T-cell (primary cell): Measurements from ENCODE around the gene DAPK3. TPM values are rescaled to one million over a fixed set of nuclear protein-coding genes. Genes with fewer than 3 reads are reported as not detected.
"Not testable (repeated sequence)": the region's sequence is repeated elsewhere in the genome, so short reads cannot be mapped to it uniquely, and the experiment has no call there.

Experiments used
- ATAC-seq, 4 experiments: fragments of 200-7000 bp in 3 of 4; fragments of 150-1000 bp in 1 of 4; cut with Tn5 transposase; replicated peaks in 1 of 4; 1 replicate in 3 of 4; 2 replicates in 1 of 4; pipeline ENCODE4 v1.10.0; 2021; ENCODE audit warnings: moderate library complexity in 3 of 4, mild to moderate bottlenecking in 2 of 4, moderate number of reproducible peaks in 1 of 4
- CTCF ChIA-PET, 2 donors: fragments of 300-600 bp; sonication (Branson Sonifier 250); formaldehyde crosslinking; loops; one replicate each; lab custom pipeline; 2022; ENCODE audit warnings: antibody characterized with exemption in 2 of 2; lab: Charles Lee
- POLR2A ChIA-PET, 2 donors: fragments of 300-600 bp; sonication (Branson Sonifier 250); formaldehyde crosslinking; loops; one replicate each; lab custom pipeline; 2022; ENCODE audit warnings: antibody characterized with exemption in 2 of 2; lab: Charles Lee
- DNase-seq, 35 experiments: peaks; one replicate each; pipeline versions ENCODE4 v3.0.0 to v3.0.0-alpha.2; 2013 to 2023
- H3K27ac ChIP-seq: one replicate; pipeline ENCODE4 v1.5.1; 2013; ENCODE audit warnings: low read length
- H3K27me3 ChIP-seq, 2 experiments: replicated peaks in 1 of 2; 1 replicate in 1 of 2; 2 replicates in 1 of 2; pipeline versions ENCODE4 v1.6.1 to v1.7.0; 2013; ENCODE audit warnings: low read length in 1 of 2, mixed read lengths in 1 of 2; ENCODE audit not compliant: control insufficient read depth in 2 of 2, insufficient read depth in 2 of 2; ENCODE audit errors: extremely low read depth in 1 of 2
- H3K36me3 ChIP-seq, 2 donors: 1 replicate in 1 of 2; 2 replicates in 1 of 2; pipeline versions ENCODE4 v1.6.1 to v1.7.0; 2013; ENCODE audit warnings: low read length in 1 of 2; ENCODE audit not compliant: control insufficient read depth in 2 of 2, insufficient read depth in 1 of 2; ENCODE audit errors: extremely low read depth in 1 of 2
- H3K4me1 ChIP-seq, 2 experiments: 1 replicate in 1 of 2; 2 replicates in 1 of 2; pipeline versions ENCODE4 v1.6.1 to v1.7.0; 2013; ENCODE audit warnings: low read length in 2 of 2, mixed read lengths in 1 of 2; ENCODE audit not compliant: insufficient read depth in 2 of 2, control insufficient read depth in 1 of 2; ENCODE audit errors: extremely low read depth in 1 of 2
- H3K4me3 ChIP-seq, 2 donors: 1 replicate in 1 of 2; 2 replicates in 1 of 2; pipeline versions ENCODE4 v1.5.1 to v1.7.0; 2013; ENCODE audit warnings: mild to moderate bottlenecking in 2 of 2, low read length in 1 of 2, moderate library complexity in 1 of 2; ENCODE audit not compliant: control insufficient read depth in 1 of 2; ENCODE audit errors: extremely low read depth in 1 of 2
- H3K9me3 ChIP-seq: 2 replicates; pipeline ENCODE4 v1.7.0; 2013
- H3K27ac Mint-ChIP-seq, 2 donors: one replicate each; pipeline ENCODE4 v1.8.0; 2020 to 2021; ENCODE audit warnings: mild to moderate bottlenecking in 2 of 2, mixed read lengths in 2 of 2
- H3K27me3 Mint-ChIP-seq, 2 donors: one replicate each; pipeline ENCODE4 v1.8.0; 2021 to 2022; ENCODE audit warnings: mixed read lengths in 2 of 2
- H3K36me3 Mint-ChIP-seq: one replicate; pipeline ENCODE4 v1.8.0; 2021; ENCODE audit warnings: mixed read lengths
- H3K4me1 Mint-ChIP-seq, 3 donors: one replicate each; pipeline ENCODE4 v1.8.0; 2020 to 2022; ENCODE audit warnings: mixed read lengths in 3 of 3, mild to moderate bottlenecking in 1 of 3
- H3K4me3 Mint-ChIP-seq, 3 donors: one replicate each; pipeline ENCODE4 v1.8.0; 2020 to 2022; ENCODE audit warnings: mild to moderate bottlenecking in 3 of 3, mixed read lengths in 3 of 3, moderate library complexity in 3 of 3
- H3K9me3 Mint-ChIP-seq, 3 donors: one replicate each; pipeline ENCODE4 v1.8.0; 2020 to 2022; ENCODE audit warnings: mixed read lengths in 3 of 3
- WGBS: methylation state at CpG from one replicate; pipeline ENCODE4 v1.1.5; 2013; ENCODE audit warnings: missing lambda C conversion rate; ENCODE audit not compliant: insufficient coverage; 5-methylcytosine and 5-hydroxymethylcytosine counted together
- total RNA-seq, 35 experiments: library from RNA in 6 of 35; stranded (reverse) in 6 of 35; fragments of 120-200 nt in 1 of 35; gene quantifications; one replicate each; pipeline versions ENCODE4 v1.2.1 to v1.2.4 and lab custom pipeline; 2013 to 2026

Gene DAPK3
- total RNA-seq, 5 donors from 2014 or later (not counting 1 experiment from before 2014, with no cell fraction given), result 30.3 to 51.2 (median 44.9) TPM

- POLR2A ChIA-PET, result no interaction called here
- H3K36me3 Mint-ChIP-seq, result peaks cover 23% of the 10 kb centered on the region
- H3K27ac ChIP-seq, result no peak overlapping the region
Observed at GRCh38 chr19:3961007-3961406, 9.9 kb downstream of the DAPK3 start.

GRCh38 chr19:3959766-3960131 lies 11.2 kb downstream of the DAPK3 start:
- Histone ChIP-seq H3K4me3 (no peak overlapping the region), H3K36me3 (peaks cover 15 to 56% of the 10 kb centered on the region in 2 donors), H3K4me1 (no peaks in the 10 kb centered on the region), H3K9me3 (no peaks in the 10 kb centered on the region), H3K27ac (no peak overlapping the region), H3K27me3 (no peaks in the 10 kb centered on the region)
- no peaks in the 10 kb centered on the region for H3K9me3 Mint-ChIP-seq
- H3K36me3 Mint-ChIP-seq, result peaks cover 20% of the 10 kb centered on the region
- no peaks in the 10 kb centered on the region for H3K27me3 Mint-ChIP-seq
- ChIA-PET CTCF (no interaction called here), POLR2A (no interaction called here)
- no peak for ATAC-seq
- no peak for DNase-seq
- 94% methylated on average over 15 of the region's 15 CpGs for WGBS
- no peak overlapping the region for H3K27ac Mint-ChIP-seq
- H3K4me1 Mint-ChIP-seq, result no peaks in the 10 kb centered on the region
- no peak overlapping the region for H3K4me3 Mint-ChIP-seq

More at GRCh38 chr19:3961007-3961406, 9.9 kb downstream of the DAPK3 start:
- Mint-ChIP-seq H3K27me3 (no peaks in the 10 kb centered on the region), H3K4me3 (no peak overlapping the region), H3K9me3 (no peaks in the 10 kb centered on the region), H3K4me1 (peaks cover 0 to 1% (median 0%) of the 10 kb centered on the region in 3 donors), H3K27ac (no peak overlapping the region)
- no peak overlapping the region for H3K4me3 ChIP-seq
- CTCF ChIA-PET, result no interaction called here
- H3K36me3 ChIP-seq, result peaks cover 19 to 62% of the 10 kb centered on the region in 2 donors
- DNase-seq (no peak), ATAC-seq (no peak)
- no peaks in the 10 kb centered on the region for H3K9me3 ChIP-seq
- no peaks in the 10 kb centered on the region for H3K27me3 ChIP-seq
- no peaks in the 10 kb centered on the region for H3K4me1 ChIP-seq
- 97% methylated on average over 23 of the region's 24 CpGs for WGBS

- peaks cover 17% of the 10 kb centered on the region for H3K36me3 Mint-ChIP-seq
- Histone ChIP-seq H3K27ac (no peak overlapping the region), H3K9me3 (no peaks in the 10 kb centered on the region), H3K4me3 (no peak overlapping the region), H3K36me3 (peaks cover 11 to 51% of the 10 kb centered on the region in 2 donors), H3K27me3 (no peaks in the 10 kb centered on the region), H3K4me1 (no peaks in the 10 kb centered on the region)
- ChIA-PET CTCF (no interaction called here), POLR2A (no interaction called here)
- no peaks in the 10 kb centered on the region for H3K4me1 Mint-ChIP-seq
- H3K9me3 Mint-ChIP-seq, result no peaks in the 10 kb centered on the region
- ATAC-seq (no peak), DNase-seq (no peak)
- H3K4me3 Mint-ChIP-seq, result no peak overlapping the region
- no peak overlapping the region for H3K27ac Mint-ChIP-seq
- no peaks in the 10 kb centered on the region for H3K27me3 Mint-ChIP-seq
- 98% methylated on average over 82 of the region's 86 CpGs for WGBS
Observed at GRCh38 chr19:3958836-3959765, 11.8 kb downstream of the DAPK3 start.

- peaks cover 7 to 26% of the 10 kb centered on the region in 2 donors for H3K36me3 ChIP-seq
- Mint-ChIP-seq H3K27ac (no peak overlapping the region), H3K36me3 (peaks cover 9% of the 10 kb centered on the region), H3K9me3 (no peaks in the 10 kb centered on the region), H3K4me1 (peaks cover 5 to 10% (median 9%) of the 10 kb centered on the region in 3 donors), H3K27me3 (peaks cover 0 to 9% of the 10 kb centered on the region in 2 donors), H3K4me3 (no peak overlapping the region)
- H3K4me1 ChIP-seq, result peaks cover 2 to 9% of the 10 kb centered on the region in 2 experiments
- H3K9me3 ChIP-seq, result no peaks in the 10 kb centered on the region
- ATAC-seq, result no peak
- POLR2A ChIA-PET, result no interaction called here
- WGBS, result 90% methylated on average over 10 of the region's 10 CpGs
- H3K27me3 ChIP-seq, result peaks cover 0 to 13% of the 10 kb centered on the region in 2 experiments
- DNase-seq, result no peak
- CTCF ChIA-PET, result interaction anchor here (0.6 kb wide), 2 partner anchors 38 to 371 kb away, joined by 3 to 5 read pairs; no protein-coding TSS in a partner anchor
- H3K4me3 ChIP-seq, result no peak overlapping the region
- no peak overlapping the region for H3K27ac ChIP-seq
Observed at GRCh38 chr19:3955688-3956087, 15.2 kb downstream of the DAPK3 start.

- Histone ChIP-seq H3K4me1 (peaks cover 2 to 13% of the 10 kb centered on the region in 2 experiments), H3K36me3 (peaks cover 7 to 22% of the 10 kb centered on the region in 2 donors), H3K27me3 (peaks cover 0 to 17% of the 10 kb centered on the region in 2 experiments)
- H3K27ac ChIP-seq, H3K4me3 Mint-ChIP-seq, H3K4me1 Mint-ChIP-seq, DNase-seq, H3K4me3 ChIP-seq, H3K27ac Mint-ChIP-seq, H3K27me3 Mint-ChIP-seq, H3K9me3 ChIP-seq, H3K36me3 Mint-ChIP-seq, ATAC-seq, POLR2A ChIA-PET, H3K9me3 Mint-ChIP-seq: not testable (repeated sequence)
- 98% methylated on average over 10 of the region's 13 CpGs for WGBS
- CTCF ChIA-PET, result interaction anchor here in 1 of 2 donors (0.6 kb wide), 1 partner anchor 371 kb away, joined by 3 read pairs; no protein-coding TSS in a partner anchor
Observed at GRCh38 chr19:3955276-3955675, 15.6 kb downstream of the DAPK3 start.

GRCh38 chr19:3954107-3954506 lies 16.8 kb downstream of the DAPK3 start:
- peaks cover 2 to 20% of the 10 kb centered on the region in 2 experiments for H3K4me1 ChIP-seq
- peaks cover 0 to 28% of the 10 kb centered on the region in 2 experiments for H3K27me3 ChIP-seq
- ChIA-PET CTCF (no interaction called here), POLR2A (interaction anchor here in 1 of 2 donors (0.6 kb wide), 1 partner anchor 33 kb away, joined by 13 read pairs; no protein-coding TSS in a partner anchor)
- Mint-ChIP-seq H3K27me3 (peaks cover 0 to 9% of the 10 kb centered on the region in 2 donors), H3K4me3 (no peak overlapping the region), H3K36me3 (peaks cover 4% of the 10 kb centered on the region), H3K4me1 (peaks cover 5 to 10% (median 9%) of the 10 kb centered on the region in 3 donors), H3K9me3 (no peaks in the 10 kb centered on the region), H3K27ac (no peak overlapping the region)
- H3K27ac ChIP-seq, result no peak overlapping the region
- ATAC-seq (no peak), DNase-seq (no peak)
- H3K4me3 ChIP-seq, result no peak overlapping the region
- no peaks in the 10 kb centered on the region for H3K9me3 ChIP-seq
- WGBS, result 95% methylated on average over 11 of the region's 12 CpGs
- peaks cover 7 to 15% of the 10 kb centered on the region in 2 donors for H3K36me3 ChIP-seq
